Epithelial cell of proximal tubule (primary cell): ENCODE data around the gene FAM81A. TPM values are rescaled to one million over a fixed set of nuclear protein-coding genes. Genes with fewer than 3 reads are reported as not detected.
"Not testable (repeated sequence)": the region's sequence is repeated elsewhere in the genome, so short reads cannot be mapped to it uniquely, and the experiment has no call there.

Source experiments
- DNase-seq: peaks from one replicate; pipeline ENCODE4 v3.0.0-alpha.2; 2011; ENCODE audit warnings: low read depth
- H3K4me3 ChIP-seq: 2 replicates; pipeline ENCODE4 v1.5.1; 2011; ENCODE audit warnings: low read depth, mild to moderate bottlenecking, low read length
- total RNA-seq: library from RNA; depleted of rRNA; stranded (reverse); fragments of >200 nt; gene quantifications from 2 replicates; pipeline ENCODE4 v1.2.3, GENCODE V29; 2015
- TF ChIP-seq, protein P1 (sequence below): conservative IDR thresholded peaks from 2 replicates; pipeline ENCODE4 v1.5.1; 2012; ENCODE audit warnings: low read depth, mild to moderate bottlenecking, low read length

Gene FAM81A
- total RNA-seq, 1 donor from 2014 or later = 5.2 TPM

DNA sequence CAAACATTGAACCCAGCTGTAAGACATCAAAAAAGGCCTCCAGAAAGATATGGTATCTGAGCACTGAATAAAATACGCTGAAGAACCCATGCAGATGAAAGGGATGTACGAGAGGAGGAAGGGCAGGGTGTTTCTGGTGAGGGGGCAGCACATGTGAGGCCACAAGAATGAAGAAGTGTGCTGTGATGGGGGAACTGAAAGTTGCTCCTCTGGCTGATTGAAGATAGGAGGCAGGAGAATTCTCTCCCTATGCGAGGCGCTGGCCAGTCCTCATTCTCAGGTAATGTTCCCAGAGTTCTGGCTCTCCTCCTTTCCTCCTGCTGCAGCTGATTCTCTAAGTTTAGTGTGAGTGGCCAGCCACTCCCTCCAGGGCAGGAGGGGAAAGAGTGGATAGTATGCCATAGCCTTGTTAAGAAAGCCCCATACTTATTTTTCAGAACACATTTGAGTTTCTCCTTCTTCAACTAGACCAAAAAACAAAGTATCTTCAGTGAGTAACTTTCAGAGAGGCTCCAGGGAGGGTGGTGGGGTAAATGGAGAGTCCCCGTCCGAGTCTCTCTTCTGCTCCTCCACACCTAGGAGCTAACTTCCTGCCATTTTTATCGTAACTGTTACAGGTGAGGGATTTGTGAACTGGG is 38.4 kb upstream of the FAM81A start:
- no peak for DNase-seq
- TF ChIP-seq, protein P1, sequence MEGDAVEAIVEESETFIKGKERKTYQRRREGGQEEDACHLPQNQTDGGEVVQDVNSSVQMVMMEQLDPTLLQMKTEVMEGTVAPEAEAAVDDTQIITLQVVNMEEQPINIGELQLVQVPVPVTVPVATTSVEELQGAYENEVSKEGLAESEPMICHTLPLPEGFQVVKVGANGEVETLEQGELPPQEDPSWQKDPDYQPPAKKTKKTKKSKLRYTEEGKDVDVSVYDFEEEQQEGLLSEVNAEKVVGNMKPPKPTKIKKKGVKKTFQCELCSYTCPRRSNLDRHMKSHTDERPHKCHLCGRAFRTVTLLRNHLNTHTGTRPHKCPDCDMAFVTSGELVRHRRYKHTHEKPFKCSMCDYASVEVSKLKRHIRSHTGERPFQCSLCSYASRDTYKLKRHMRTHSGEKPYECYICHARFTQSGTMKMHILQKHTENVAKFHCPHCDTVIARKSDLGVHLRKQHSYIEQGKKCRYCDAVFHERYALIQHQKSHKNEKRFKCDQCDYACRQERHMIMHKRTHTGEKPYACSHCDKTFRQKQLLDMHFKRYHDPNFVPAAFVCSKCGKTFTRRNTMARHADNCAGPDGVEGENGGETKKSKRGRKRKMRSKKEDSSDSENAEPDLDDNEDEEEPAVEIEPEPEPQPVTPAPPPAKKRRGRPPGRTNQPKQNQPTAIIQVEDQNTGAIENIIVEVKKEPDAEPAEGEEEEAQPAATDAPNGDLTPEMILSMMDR = no peak
- no peak overlapping the region for H3K4me3 ChIP-seq

DNA sequence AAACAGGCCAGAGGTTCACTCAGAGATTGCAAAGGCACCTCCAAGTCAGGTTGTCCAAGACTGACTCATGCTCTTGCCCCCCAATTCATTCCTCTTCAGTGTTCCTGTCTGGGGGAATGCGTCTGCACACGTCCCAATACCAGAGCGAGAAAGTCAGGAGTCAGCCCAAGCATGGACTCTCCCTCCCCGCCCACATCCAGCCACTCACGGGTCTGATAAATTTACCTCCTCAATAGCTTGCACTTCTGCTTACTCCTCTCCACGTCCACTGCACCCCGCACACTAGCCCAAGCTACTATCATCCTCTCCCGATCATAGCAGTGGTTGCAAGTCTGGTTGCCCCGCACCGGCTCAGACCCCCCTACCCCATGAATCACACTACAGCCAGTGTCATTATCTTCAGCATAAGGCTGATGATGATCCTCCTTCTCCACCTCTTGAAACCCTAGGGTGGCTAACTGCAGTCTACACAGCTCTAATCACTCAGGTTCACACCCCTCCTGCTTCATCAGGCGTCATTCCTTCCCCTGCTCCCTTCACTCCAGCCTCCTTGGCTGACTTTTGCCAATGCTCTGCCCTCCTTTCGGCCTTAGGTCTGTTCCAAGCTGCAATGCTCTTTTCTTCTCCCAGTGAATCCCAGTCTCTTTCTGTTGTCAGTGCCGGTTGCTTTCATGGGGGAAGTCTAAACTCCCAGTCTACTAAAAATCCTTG is 37.7 kb upstream of the FAM81A start:
- TF ChIP-seq, protein P1 = no peak

DNA sequence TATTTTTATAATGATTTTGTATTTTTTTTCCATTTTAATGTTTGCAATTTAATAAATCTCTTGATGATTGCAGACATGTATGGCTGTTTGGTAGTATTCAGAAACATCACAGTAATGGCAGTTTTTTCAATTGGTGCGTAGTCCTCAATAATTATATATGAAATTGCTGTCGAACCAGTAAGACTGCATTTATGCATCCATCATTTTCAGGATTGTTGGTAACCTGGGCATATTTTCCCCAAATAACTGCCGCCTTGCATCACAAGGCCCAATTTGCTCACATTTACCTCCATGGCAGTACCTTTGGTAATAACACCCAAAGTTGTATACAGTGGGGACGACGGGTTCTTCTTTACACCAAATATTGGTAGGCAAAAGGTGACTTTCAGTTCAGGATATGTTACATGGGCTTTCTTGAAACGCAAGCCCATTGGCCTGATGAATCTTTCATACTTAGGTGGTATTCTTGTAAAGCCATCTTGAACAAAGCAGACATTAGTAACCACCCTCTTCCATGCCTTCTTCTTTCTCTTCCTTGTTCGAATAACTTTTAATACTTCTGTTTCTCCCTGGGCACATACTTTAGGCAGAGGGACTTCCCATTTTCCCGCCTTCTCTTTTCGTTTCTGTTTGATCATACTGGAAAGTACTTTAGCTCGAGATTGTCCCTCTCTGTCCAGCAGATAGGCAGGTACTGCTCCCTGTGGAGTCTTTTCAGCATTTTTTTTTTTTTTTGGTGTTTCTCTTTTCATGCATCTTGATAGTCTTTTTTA is 36.7 kb upstream of the FAM81A start:
- not testable (repeated sequence) for H3K4me3 ChIP-seq

More for the DNA sequence above, 37.7 kb upstream of the FAM81A start:
- H3K4me3 ChIP-seq = no peak overlapping the region
- no peak for DNase-seq

DNA sequence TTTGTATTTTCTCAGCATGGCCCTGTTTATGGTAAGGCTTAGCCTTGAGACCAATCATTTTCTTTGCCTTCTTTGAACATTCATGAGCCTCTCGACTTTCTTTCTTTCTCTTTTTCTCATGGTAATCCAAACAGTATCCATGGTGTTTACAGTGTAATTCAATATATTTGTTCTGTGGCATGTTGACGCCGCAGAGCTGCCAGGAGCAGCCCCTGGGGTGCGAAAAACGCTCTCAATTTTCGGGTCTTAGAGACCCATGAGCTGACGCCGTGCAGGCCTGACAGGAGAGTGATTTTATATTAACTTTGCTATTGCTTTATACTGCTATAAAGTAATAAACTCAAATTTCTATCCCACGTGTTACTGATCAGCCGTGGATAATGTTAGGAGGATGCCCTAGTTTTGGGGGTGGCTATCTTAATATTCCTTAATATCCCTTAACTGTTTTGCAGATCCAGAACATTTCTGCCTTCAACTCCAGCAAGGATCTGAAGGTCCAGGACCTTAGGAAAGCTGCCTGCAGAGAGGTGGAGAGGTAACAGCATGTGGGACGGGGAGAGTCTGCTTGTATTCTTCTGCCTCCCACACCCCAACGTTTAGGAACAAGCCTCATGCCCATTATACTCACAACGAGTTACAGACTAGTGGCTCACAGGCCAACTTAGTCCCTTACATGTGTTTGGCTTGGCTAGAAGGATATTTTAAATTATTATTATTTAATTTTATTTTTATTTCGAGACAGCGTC is 36.0 kb upstream of the FAM81A start:
- DNase-seq = no peak
- H3K4me3 ChIP-seq = no peak overlapping the region
- TF ChIP-seq, protein P1 = no peak

More for the DNA sequence above, 36.7 kb upstream of the FAM81A start:
- DNase-seq = not testable (repeated sequence)

DNA sequence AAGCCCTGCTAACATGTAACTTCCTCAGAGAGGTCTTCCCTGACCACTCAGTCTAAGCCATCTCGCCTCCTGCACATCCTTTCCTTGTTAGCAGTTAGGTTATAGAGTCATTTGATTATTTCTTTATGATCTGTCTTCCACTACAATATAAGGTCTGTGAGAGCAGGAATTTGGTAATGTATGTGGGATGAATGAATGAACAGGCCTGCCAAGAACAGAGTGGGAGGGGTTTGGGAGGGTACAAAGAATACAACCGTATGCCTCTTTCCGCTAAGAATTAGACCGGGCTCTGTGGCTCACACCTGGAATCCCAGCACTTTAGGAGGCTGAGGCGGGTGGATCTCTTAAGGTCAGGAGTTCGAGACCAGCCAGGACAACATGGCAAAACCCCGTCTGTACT is 32.9 kb upstream of the FAM81A start:
- no peak for DNase-seq
- H3K4me3 ChIP-seq = no peak overlapping the region
- TF ChIP-seq, protein P1 = no peak

DNA sequence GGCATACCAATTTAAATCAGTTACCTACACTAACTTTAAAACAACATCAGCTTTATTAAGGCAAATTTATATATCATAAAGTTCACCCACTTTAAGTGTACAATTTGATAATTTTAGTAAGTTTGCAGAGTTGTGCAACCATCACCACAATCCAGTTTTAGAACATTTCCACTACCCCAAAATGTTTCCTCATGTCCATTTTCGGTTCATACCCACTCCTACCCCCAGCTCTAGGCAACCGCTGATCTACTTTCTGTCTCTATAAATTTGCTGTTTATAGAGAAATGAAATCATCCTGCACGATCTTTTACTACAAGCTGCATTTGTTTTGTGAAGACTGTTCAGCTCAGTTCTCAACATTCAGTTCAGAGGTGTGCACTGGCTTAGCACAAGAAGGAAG is 31.5 kb upstream of the FAM81A start:
- no peak for DNase-seq
- H3K4me3 ChIP-seq = no peak overlapping the region
- TF ChIP-seq, protein P1 = no peak

DNA sequence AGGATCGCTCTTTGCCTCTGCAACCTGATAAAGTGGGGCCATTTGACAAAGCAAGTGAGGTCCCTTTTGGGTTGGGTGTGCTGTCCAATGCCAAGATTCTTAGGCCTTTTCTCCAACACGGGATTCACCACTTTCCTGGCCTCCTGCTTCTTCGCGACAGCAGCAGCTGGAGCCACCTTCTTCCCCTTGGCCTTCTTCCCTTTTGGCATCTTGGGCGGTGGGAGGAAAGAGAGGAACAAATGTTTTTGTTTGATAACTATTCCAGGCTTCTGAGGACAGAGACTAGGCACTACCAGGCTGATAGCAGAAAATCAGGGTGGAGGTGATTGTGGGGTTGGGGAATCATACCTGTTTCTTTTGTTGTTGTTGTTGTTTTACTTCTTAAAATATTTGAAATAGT is 30.0 kb upstream of the FAM81A start:
- no peak overlapping the region for H3K4me3 ChIP-seq
- no peak for DNase-seq
- TF ChIP-seq, protein P1 = no peak
